Neutrophil (primary cell): ENCODE measurements around the gene RGS10.

Experiments
- H3K27ac ChIP-seq: fragments of 200-600 bp; sonication (generic); 2 replicates; pipeline ENCODE4 v1.5.1; 2016; ENCODE audit warnings: mild to moderate bottlenecking, moderate library complexity
- H3K27me3 ChIP-seq: fragments of 200-600 bp; sonication (generic); 2 replicates; pipeline ENCODE4 v1.6.0; 2016; ENCODE audit warnings: mild to moderate bottlenecking
- H3K36me3 ChIP-seq: fragments of 200-600 bp; sonication (generic); 2 replicates; pipeline ENCODE4 v1.5.1; 2017
- H3K4me1 ChIP-seq, 2 experiments: fragments of 200-600 bp in 1 of 2; sonication (generic) in 1 of 2; 1 replicate in 1 of 2; 2 replicates in 1 of 2; pipeline versions ENCODE4 v1.5.1 to v1.6.1; 2013 to 2016; ENCODE audit warnings: low read depth in 1 of 2, low read length in 1 of 2, mild to moderate bottlenecking in 1 of 2, moderate library complexity in 1 of 2; ENCODE audit not compliant: control insufficient read depth in 1 of 2, insufficient read depth in 1 of 2
- H3K4me3 ChIP-seq, 2 experiments: fragments of 200-600 bp in 1 of 2; sonication (generic) in 1 of 2; 1 replicate in 1 of 2; 2 replicates in 1 of 2; pipeline ENCODE4 v1.5.1; 2013 to 2016; ENCODE audit warnings: low read depth in 1 of 2, low read length in 1 of 2, mild to moderate bottlenecking in 1 of 2, moderate library complexity in 1 of 2
- H3K9me3 ChIP-seq: fragments of 200-600 bp; sonication (generic); 2 replicates; pipeline ENCODE4 v1.5.1; 2016
- TF ChIP-seq, protein P1 (sequence below): fragments of 200-600 bp; sonication (generic); IDR thresholded peaks from 2 replicates; pipeline ENCODE4 v1.5.1; 2016; ENCODE audit warnings: antibody characterized with exemption

Gene RGS10

DNA sequence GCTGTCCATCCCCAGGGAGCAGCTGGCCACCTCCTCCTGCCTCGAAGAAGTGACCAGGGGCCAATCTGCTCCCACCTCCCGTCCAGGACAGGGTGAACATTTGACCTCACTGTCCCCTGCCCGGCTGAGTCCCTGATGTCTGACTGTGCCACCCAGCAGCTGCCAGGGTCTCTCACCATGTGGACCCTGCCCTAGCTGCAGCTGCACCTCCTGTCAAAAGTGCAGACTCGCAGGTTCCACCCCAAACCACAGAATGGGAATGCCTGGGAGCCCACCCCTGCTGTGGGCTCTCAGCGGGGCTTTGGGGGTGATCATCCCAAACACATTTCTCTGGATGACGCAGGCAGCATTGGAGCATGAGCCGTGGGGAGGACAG, 86.1 kb downstream of the RGS10 start:
- Histone ChIP-seq H3K36me3 (peaks cover 28% of the 10 kb centered on the region), H3K27me3 (no peaks in the 10 kb centered on the region), H3K4me1 (no peaks in the 10 kb centered on the region), H3K4me3 (no peak overlapping the region), H3K27ac (no peak overlapping the region), H3K9me3 (no peaks in the 10 kb centered on the region)
- TF ChIP-seq, protein P1, sequence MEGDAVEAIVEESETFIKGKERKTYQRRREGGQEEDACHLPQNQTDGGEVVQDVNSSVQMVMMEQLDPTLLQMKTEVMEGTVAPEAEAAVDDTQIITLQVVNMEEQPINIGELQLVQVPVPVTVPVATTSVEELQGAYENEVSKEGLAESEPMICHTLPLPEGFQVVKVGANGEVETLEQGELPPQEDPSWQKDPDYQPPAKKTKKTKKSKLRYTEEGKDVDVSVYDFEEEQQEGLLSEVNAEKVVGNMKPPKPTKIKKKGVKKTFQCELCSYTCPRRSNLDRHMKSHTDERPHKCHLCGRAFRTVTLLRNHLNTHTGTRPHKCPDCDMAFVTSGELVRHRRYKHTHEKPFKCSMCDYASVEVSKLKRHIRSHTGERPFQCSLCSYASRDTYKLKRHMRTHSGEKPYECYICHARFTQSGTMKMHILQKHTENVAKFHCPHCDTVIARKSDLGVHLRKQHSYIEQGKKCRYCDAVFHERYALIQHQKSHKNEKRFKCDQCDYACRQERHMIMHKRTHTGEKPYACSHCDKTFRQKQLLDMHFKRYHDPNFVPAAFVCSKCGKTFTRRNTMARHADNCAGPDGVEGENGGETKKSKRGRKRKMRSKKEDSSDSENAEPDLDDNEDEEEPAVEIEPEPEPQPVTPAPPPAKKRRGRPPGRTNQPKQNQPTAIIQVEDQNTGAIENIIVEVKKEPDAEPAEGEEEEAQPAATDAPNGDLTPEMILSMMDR: no peak

DNA sequence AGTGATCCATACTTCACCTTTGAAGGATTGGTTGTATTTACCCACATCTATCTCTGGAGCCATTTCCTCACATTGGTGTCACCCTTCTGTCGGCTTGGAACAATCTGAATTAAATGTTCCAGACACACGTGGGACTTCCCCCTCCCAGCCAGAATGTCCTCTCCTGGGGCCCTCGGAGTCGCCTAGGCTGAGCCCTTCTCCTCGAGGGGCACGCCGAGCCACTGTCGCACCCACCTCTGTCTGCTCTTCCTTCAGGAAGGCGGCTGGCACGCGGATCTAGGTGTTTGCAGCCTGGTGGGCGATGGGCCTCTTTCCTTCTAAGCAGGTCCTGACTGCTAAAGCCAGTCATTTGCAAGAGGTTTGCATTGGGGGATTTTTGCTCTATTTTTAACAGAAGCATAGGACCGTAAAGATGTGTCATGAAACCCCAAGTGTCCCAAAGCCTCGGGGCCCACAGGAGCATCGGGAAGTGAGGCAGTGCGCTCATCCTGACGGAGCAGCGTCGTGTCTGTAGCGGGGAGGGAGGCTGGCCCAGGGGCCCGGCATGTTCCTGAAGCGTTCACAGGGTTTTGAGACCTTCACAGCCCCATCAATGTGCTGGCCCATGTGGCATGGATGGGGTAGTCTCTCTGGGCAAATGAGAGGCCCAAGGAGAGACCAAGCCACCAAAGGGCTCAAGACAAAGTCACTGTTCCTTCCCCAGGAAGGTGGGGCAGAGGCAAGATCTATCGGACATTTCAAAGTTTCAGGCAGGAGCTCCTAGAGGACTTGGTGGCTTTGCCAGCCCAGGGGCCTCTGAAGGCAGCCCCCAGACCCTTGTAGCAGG, 86.7 kb downstream of the RGS10 start:
- TF ChIP-seq, protein P1: no peak
- Histone ChIP-seq H3K4me3 (no peak overlapping the region), H3K36me3 (peaks cover 28% of the 10 kb centered on the region), H3K9me3 (no peaks in the 10 kb centered on the region), H3K27me3 (no peaks in the 10 kb centered on the region), H3K27ac (no peak overlapping the region), H3K4me1 (no peaks in the 10 kb centered on the region)

DNA sequence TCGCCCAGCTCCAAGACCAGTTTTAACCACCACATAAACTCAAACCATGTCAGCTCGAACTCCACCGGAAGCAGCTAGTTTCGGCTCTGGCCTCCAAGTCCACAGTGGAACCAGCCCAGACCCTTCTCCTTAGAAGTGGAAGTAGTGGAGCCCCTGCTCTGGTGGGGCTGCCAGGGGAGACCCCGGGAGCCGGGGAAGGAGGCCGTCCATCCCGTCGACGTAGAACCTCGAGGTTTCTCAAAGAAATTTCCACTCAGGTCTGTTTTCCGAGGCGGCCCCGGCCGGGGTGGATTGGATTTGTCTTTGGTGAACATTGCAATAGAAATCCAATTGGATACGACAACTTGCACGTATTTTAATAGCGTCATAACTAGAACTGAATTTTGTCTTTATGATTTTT, 87.5 kb downstream of the RGS10 start:
- peaks cover 33% of the 10 kb centered on the region for H3K36me3 ChIP-seq

DNA sequence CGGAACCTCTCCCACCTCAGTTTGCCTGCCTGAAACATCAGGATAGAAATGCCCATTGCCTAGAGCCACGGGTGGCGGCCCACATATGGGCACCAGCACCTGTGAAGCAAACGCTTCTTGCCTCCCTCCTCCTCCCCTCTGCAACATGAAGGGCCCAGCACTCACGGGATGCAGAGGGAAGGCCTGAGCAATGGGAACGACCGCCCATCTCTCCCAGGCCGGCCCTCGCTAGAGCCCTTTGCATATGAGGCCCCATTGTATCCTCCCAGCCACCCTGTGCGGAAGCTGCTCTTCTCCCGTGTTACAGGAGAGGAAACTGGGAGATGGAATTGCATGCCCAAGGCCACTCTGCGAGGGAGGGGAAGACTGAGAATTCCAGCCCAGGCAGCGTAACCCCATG, 88.2 kb downstream of the RGS10 start:
- TF ChIP-seq, protein P1: no peak
- Histone ChIP-seq H3K9me3 (no peaks in the 10 kb centered on the region), H3K36me3 (peaks cover 39% of the 10 kb centered on the region), H3K4me3 (no peak overlapping the region), H3K27me3 (no peaks in the 10 kb centered on the region), H3K4me1 (no peaks in the 10 kb centered on the region), H3K27ac (no peak overlapping the region)

More for the DNA sequence above, 87.5 kb downstream of the RGS10 start:
- Histone ChIP-seq H3K27ac (no peak overlapping the region), H3K9me3 (no peaks in the 10 kb centered on the region), H3K4me3 (no peak overlapping the region), H3K27me3 (no peaks in the 10 kb centered on the region), H3K4me1 (no peaks in the 10 kb centered on the region)
- TF ChIP-seq, protein P1: no peak

DNA sequence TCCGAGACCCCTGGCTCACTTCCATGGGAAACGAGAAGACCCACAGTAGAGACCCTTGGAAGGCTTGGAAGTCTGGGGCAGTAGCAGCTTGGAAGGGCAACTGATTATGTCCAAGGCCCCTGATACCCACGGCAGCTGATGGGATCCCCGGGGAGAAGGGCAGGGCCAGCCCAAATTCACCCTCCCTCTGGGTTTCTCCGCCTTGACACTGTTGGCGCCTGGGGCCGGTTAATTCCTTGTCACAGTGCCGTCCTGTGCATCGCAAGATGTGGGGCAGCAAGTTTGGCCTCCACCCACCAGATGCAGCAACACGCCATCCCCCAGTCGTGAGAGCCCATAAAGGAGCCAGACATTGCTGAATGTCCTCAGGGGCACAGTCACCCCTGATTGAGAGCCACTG, 89.2 kb downstream of the RGS10 start:
- Histone ChIP-seq H3K4me3 (no peak overlapping the region), H3K27me3 (no peaks in the 10 kb centered on the region), H3K27ac (no peak overlapping the region), H3K4me1 (no peaks in the 10 kb centered on the region), H3K36me3 (peaks cover 49% of the 10 kb centered on the region), H3K9me3 (no peaks in the 10 kb centered on the region)
- TF ChIP-seq, protein P1: no peak
